Endothelial cell of umbilical vein (primary cell): ENCODE measurements around the gene DYRK3. TPM values are rescaled to one million over a fixed set of nuclear protein-coding genes. Genes with fewer than 3 reads are reported as not detected.

Source experiments
- BruUV-seq: library from RNA; stranded (reverse); fragments of 400-500 nt; replicated peaks from 2 replicates; lab custom pipeline; 2021; lab: Mats Ljungman, UMichigan
- CTCF ChIA-PET: fragments of 300-600, 350-600 bp; sonication (Branson Sonifier 250); formaldehyde crosslinking; loops from one replicate; lab custom pipeline; 2021; ENCODE audit warnings: antibody characterized with exemption, inconsistent platforms; lab: Charles Lee
- POLR2A ChIA-PET: fragments of 300-600, 350-600 bp; sonication (Branson Sonifier 250); formaldehyde crosslinking; loops from one replicate; lab custom pipeline; 2021; ENCODE audit warnings: antibody characterized with exemption, inconsistent platforms; lab: Charles Lee
- DNase-seq: peaks from one replicate; pipeline ENCODE4 v3.0.0-alpha.2; 2011; ENCODE audit warnings: low read depth, low spot score
- FAIRE-seq: peaks from 2 replicates; lab custom pipeline; 2011; peaks lifted over from hg19 to GRCh38; lab: Jason Lieb, UNC
- H2AFZ ChIP-seq: 2 replicates; pipeline ENCODE4 v1.6.0; 2012; ENCODE audit warnings: low read depth, low read length, control low read depth, inconsistent platforms
- H3K27ac ChIP-seq: 2 replicates; pipeline ENCODE4 v1.5.1; 2011; ENCODE audit warnings: low read depth, mild to moderate bottlenecking, control low read depth, low read length, moderate library complexity; ENCODE audit not compliant: insufficient read depth
- H3K27me3 ChIP-seq, 2 experiments: 2 replicates each; pipeline versions ENCODE4 v1.6.0 to v1.6.1; 2011; ENCODE audit warnings: low read length in 2 of 2, mixed read lengths in 1 of 2; ENCODE audit not compliant: control insufficient read depth in 2 of 2, insufficient read depth in 2 of 2
- H3K36me3 ChIP-seq, 2 experiments: 2 replicates in 1 of 2; 3 replicates in 1 of 2; pipeline ENCODE4 v1.5.1; 2011; ENCODE audit warnings: low read length in 2 of 2, mild to moderate bottlenecking in 1 of 2, moderate library complexity in 1 of 2; ENCODE audit not compliant: control insufficient read depth in 2 of 2, insufficient read depth in 2 of 2; ENCODE audit errors: extremely low read depth in 1 of 2
- H3K4me1 ChIP-seq: 3 replicates; pipeline ENCODE4 v1.5.1; 2011; ENCODE audit warnings: mild to moderate bottlenecking, low read length; ENCODE audit not compliant: control insufficient read depth, insufficient read depth; ENCODE audit errors: extremely low read depth
- H3K4me2 ChIP-seq: 2 replicates; pipeline ENCODE4 v1.6.1; 2011; ENCODE audit warnings: low read length, control low read depth, mixed read lengths; ENCODE audit not compliant: insufficient read depth
- H3K4me3 ChIP-seq, 3 experiments: fragments of 200-600 bp in 1 of 3; sonication (generic), shearing (Covaris generic) in 1 of 3; replicated peaks in 1 of 3; 2 replicates each; pipeline ENCODE4 v1.5.1; 2011 to 2016; ENCODE audit warnings: control low read depth in 3 of 3, low read length in 3 of 3, mild to moderate bottlenecking in 2 of 3, inconsistent platforms in 1 of 3, low read depth in 1 of 3, moderate library complexity in 1 of 3; ENCODE audit not compliant: insufficient read depth in 1 of 3
- H3K79me2 ChIP-seq: 2 replicates; pipeline ENCODE4 v1.6.0; 2012; ENCODE audit warnings: low read length, inconsistent platforms; ENCODE audit not compliant: control insufficient read depth, insufficient read depth
- H3K9ac ChIP-seq: replicated peaks from 2 replicates; pipeline ENCODE3; 2011; ENCODE audit warnings: low read length, control low read depth; ENCODE audit not compliant: insufficient read depth; ENCODE audit errors: extremely low read depth
- H3K9me1 ChIP-seq: replicated peaks from 3 replicates; pipeline ENCODE4 v1.6.0; 2011; ENCODE audit warnings: mild to moderate bottlenecking, low read length; ENCODE audit not compliant: control insufficient read depth, insufficient read depth; ENCODE audit errors: extremely low read depth
- H3K9me3 ChIP-seq: replicated peaks from 2 replicates; pipeline ENCODE4 v1.5.1; 2012; ENCODE audit warnings: low read length, inconsistent platforms; ENCODE audit not compliant: control insufficient read depth, insufficient read depth
- H4K20me1 ChIP-seq: replicated peaks from 2 replicates; pipeline ENCODE3; 2011; ENCODE audit warnings: mild to moderate bottlenecking, low read length; ENCODE audit not compliant: control insufficient read depth, insufficient read depth; ENCODE audit errors: extremely low read depth
- EZH2 ChIP-seq: IDR thresholded peaks from 2 replicates; pipeline ENCODE4 v1.6.1; 2012; ENCODE audit warnings: borderline replicate concordance, low read depth, mild to moderate bottlenecking, moderate library complexity, low read length, inconsistent platforms; ENCODE audit not compliant: severe bottlenecking
- FOS ChIP-seq: IDR thresholded peaks from 2 replicates; pipeline ENCODE4 v1.6.1; 2011; ENCODE audit warnings: mild to moderate bottlenecking, low read length, moderate library complexity, borderline replicate concordance; ENCODE audit not compliant: insufficient read depth
- GATA2 ChIP-seq: IDR thresholded peaks from 2 replicates; pipeline ENCODE4 v1.7.0; 2011; ENCODE audit warnings: low read depth, mild to moderate bottlenecking, moderate library complexity, mixed read lengths, low read length; ENCODE audit not compliant: insufficient read length, insufficient read depth
- JUN ChIP-seq: IDR thresholded peaks from 2 replicates; pipeline ENCODE4 v1.6.1; 2011; ENCODE audit warnings: borderline replicate concordance, low read depth; ENCODE audit not compliant: insufficient read length, insufficient read depth
- MYC ChIP-seq: IDR thresholded peaks from one replicate; pipeline ENCODE4 v1.6.1; 2011; ENCODE audit warnings: mild to moderate bottlenecking, low read depth, low read length
- POLR2A ChIP-seq: IDR thresholded peaks from 2 replicates; pipeline ENCODE4 v1.6.1; 2012; ENCODE audit warnings: low read depth, mild to moderate bottlenecking, control low read depth, low read length
- POLR2AphosphoS5 ChIP-seq: IDR thresholded peaks from 2 replicates; pipeline ENCODE4 v1.6.1; 2012; ENCODE audit warnings: low read depth, mild to moderate bottlenecking, control low read depth, low read length, moderate library complexity; ENCODE audit not compliant: insufficient read depth
- dilution Hi-C: fragments of 300-500 bp; cut with MboI; formaldehyde crosslinking; loops from one replicate; pipeline ENCODE4 v1.15.0; 2019; ENCODE audit warnings: low sequenced_read_pairs; ENCODE audit not compliant: extremely low pct_ligation_motif_present
- intact Hi-C: fragments of 100-400 bp; cut with micrococcal nuclease; formaldehyde crosslinking; loops from one replicate; pipeline ENCODE4 v1.10.0; 2022
- polyA plus RNA-seq, 4 experiments: library from polyadenylated mRNA; depleted of rRNA in 3 of 4; stranded (reverse) in 3 of 4; unstranded in 1 of 4; fragments of >200 nt; gene quantifications; 2 replicates each; pipeline versions ENCODE4 v1.2.1 to v1.2.3, GENCODE V29; 2011 to 2012; ENCODE audit warnings: missing spikeins in 1 of 4
- total RNA-seq: library from RNA; stranded (reverse); gene quantifications from 2 replicates; pipeline ENCODE4 v1.2.3, GENCODE V29; 2021
- TF ChIP-seq, protein P1 (sequence below): IDR thresholded peaks from 2 replicates; pipeline ENCODE4 v1.6.1; 2011; ENCODE audit not compliant: insufficient read depth, insufficient read length
- TF ChIP-seq, protein P2 (sequence below), 2 donors: IDR thresholded peaks; 1 replicate in 1 of 2; 2 replicates in 1 of 2; pipeline ENCODE4 v1.5.1; 2011; ENCODE audit warnings: low read length in 2 of 2, mild to moderate bottlenecking in 2 of 2, moderate library complexity in 2 of 2, control low read depth in 1 of 2, inconsistent platforms in 1 of 2, low read depth in 1 of 2; ENCODE audit not compliant: insufficient read depth in 1 of 2; ENCODE audit errors: extremely low read depth in 1 of 2

Gene DYRK3
- total and polyA plus RNA-seq, 2 donors (not counting 3 experiments of a cell fraction or from before 2014, with no cell fraction given), result 3.4 to 7.4 TPM

DNA sequence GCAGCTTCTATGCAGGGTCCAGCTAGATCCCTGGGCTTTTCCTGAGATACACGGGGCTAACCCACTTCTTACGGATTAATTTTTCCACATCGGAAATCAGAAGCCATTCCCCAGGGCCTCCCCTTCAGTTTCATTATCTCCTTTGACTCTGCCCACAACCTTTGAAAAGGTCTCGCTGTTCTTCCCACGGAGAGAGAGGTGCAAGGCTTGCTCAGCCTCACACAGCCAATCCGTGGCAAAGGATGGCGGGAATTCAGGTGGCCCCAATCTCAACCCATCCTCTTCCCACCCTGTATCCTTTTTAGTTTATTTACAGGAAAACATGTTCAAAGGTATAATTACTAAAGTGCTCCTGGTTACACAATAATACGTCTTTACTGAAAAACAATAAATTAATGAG lies 48.7 kb downstream of the DYRK3 start:
- Histone ChIP-seq H3K9me3 (no peaks in the 10 kb centered on the region), H3K27ac (no peak overlapping the region), H3K9ac (no peak overlapping the region), H2AFZ (no peak overlapping the region), H3K4me2 (no peak overlapping the region), H3K36me3 (no peaks in the 10 kb centered on the region), H3K9me1 (no peaks in the 10 kb centered on the region), H3K27me3 (peaks cover 35 to 45% of the 10 kb centered on the region in 2 experiments), H3K79me2 (peaks cover 34% of the 10 kb centered on the region), H4K20me1 (peaks cover 4% of the 10 kb centered on the region), H3K4me3 (no peak overlapping the region), H3K4me1 (peaks cover 24% of the 10 kb centered on the region)
- POLR2A ChIA-PET, result interaction anchor here (0.9 kb wide), 1 partner anchor 16 kb away, joined by 3 read pairs; no protein-coding TSS in a partner anchor
- FAIRE-seq (no peak), DNase-seq (no peak)
- CTCF ChIA-PET, result interaction anchor here (0.7 to 3.6 kb wide), 4 partner anchors 9 to 72 kb away, joined by 3 to 26 read pairs (median 4); partner anchors contain the start of gene EIF2D
- BruUV-seq, result no TSS peak
- TF ChIP-seq, protein P1, sequence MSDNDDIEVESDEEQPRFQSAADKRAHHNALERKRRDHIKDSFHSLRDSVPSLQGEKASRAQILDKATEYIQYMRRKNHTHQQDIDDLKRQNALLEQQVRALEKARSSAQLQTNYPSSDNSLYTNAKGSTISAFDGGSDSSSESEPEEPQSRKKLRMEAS, result no peak
- TF ChIP-seq EZH2, result peak; percentile 56
- no peak for TF ChIP-seq JUN
- intact Hi-C loops (no loop called here), dilution Hi-C loops (no loop called here)

DNA sequence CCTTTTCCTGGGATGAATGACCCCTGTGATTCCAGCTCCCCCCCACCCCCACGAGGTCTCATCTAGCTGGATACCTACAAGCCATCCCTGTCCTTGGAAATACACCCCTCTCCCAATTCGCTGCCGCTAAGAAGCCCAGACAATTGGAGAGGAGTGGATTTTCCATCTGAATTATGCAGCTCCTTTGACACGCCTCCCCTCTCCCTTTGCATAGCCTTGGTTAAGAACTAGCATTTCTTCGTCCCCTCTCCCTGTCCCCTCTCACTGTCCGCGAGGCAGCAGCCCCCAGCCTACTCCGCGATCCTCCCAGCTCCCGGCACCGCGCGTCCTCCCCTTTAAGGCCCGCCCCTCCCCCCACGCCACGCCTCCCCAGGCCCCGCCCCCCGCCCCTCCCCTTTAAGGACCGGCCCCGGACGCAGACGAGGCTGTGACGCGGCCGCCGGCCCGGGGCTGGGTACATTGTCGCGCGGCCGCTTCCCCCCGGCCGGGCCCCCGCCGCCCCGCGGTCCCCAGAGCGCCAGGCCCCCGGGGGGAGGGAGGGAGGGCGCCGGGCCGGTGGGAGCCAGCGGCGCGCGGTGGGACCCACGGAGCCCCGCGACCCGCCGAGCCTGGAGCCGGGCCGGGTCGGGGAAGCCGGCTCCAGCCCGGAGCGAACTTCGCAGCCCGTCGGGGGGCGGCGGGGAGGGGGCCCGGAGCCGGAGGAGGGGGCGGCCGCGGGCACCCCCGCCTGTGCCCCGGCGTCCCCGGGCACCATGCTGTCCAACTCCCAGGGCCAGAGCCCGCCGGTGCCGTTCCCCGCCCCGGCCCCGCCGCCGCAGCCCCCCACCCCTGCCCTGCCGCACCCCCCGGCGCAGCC lies 49.4 kb downstream of the DYRK3 start, which contains the start of gene MAPKAPK2:
Gene MAPKAPK2, plus strand, starts transcription at position 428 of the 856 bp plus-strand sequence. Its CDS starts 325 bp downstream, at position 753.
- Histone ChIP-seq H3K27ac (peak within 1 kb of the TSS; percentile 85), H3K9me3 (no peaks in the 10 kb centered on the region), H3K4me1 (peaks cover 28% of the 10 kb centered on the region), H2AFZ (peak within 1 kb of the TSS; percentile 92), H3K79me2 (peaks cover 41% of the 10 kb centered on the region), H3K9ac (peak within 1 kb of the TSS; percentile 94), H3K9me1 (no peaks in the 10 kb centered on the region), H4K20me1 (peaks cover 6% of the 10 kb centered on the region), H3K36me3 (no peaks in the 10 kb centered on the region), H3K4me2 (peak within 1 kb of the TSS; percentile 82), H3K27me3 (peaks cover 32 to 43% of the 10 kb centered on the region in 2 experiments), H3K4me3 (peak within 1 kb of the TSS; percentile 63 to 94 (median 93))
- DNase-seq (peak; percentile 48), FAIRE-seq (peak; percentile 60)
- intact Hi-C loops (no loop called here), dilution Hi-C loops (no loop called here)
- no TSS peak for BruUV-seq
- CTCF ChIA-PET, result interaction anchor here (0.7 to 3.6 kb wide), 6 partner anchors 8 to 205 kb away, joined by 3 to 26 read pairs (median 3); partner anchors contain the start of gene EIF2D
- POLR2A ChIA-PET, result interaction anchor here (0.9 kb wide), 1 partner anchor 17 kb away, joined by 3 read pairs; no protein-coding TSS in a partner anchor
- no peak for TF ChIP-seq POLR2A
- no peak for TF ChIP-seq GATA2
- no peak for TF ChIP-seq JUN
- TF ChIP-seq EZH2, result no peak
- no peak for TF ChIP-seq POLR2AphosphoS5
- no peak for TF ChIP-seq FOS
- TF ChIP-seq, protein P2, sequence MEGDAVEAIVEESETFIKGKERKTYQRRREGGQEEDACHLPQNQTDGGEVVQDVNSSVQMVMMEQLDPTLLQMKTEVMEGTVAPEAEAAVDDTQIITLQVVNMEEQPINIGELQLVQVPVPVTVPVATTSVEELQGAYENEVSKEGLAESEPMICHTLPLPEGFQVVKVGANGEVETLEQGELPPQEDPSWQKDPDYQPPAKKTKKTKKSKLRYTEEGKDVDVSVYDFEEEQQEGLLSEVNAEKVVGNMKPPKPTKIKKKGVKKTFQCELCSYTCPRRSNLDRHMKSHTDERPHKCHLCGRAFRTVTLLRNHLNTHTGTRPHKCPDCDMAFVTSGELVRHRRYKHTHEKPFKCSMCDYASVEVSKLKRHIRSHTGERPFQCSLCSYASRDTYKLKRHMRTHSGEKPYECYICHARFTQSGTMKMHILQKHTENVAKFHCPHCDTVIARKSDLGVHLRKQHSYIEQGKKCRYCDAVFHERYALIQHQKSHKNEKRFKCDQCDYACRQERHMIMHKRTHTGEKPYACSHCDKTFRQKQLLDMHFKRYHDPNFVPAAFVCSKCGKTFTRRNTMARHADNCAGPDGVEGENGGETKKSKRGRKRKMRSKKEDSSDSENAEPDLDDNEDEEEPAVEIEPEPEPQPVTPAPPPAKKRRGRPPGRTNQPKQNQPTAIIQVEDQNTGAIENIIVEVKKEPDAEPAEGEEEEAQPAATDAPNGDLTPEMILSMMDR (IDR thresholded peaks at IDR 0.05; ENCODE audit: extremely low read depth in 1 of 2, insufficient read depth in 1 of 2, low read depth in 1 of 2, low read length in 2 of 2), result no peak
- TF ChIP-seq MYC, result no peak
- TF ChIP-seq, protein P1, result no peak
